ENCODE measurements around the gene NKX3-2.

DNA sequence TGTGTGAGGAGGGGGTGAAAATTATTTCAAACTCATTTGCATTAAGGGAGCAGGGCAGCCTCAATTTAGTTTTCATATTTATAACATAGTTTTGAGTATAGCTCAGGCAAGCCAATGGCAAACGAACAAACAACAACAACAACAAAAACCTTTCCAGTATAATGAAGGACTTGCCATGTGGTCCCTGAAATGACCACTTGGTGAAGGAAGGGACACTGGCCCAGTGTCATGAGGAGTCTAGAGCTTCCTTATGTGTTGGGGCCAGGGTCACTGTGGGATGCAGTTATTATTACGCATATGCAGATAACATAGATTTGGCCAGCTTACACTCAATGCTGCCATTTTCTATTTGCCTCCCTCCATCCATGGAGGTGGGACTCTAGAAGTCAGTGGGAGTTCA lies 23.3 kb downstream of the NKX3-2 start:
- TF ChIP-seq RAD21 (IDR thresholded peaks at IDR 0.05; ENCODE audit: low read depth): no peak
- TF ChIP-seq POLR2A (IDR thresholded peaks at IDR 0.05; ENCODE audit: borderline replicate concordance, extremely low read depth, insufficient read depth, insufficient read length): no peak
- no peak for TF ChIP-seq POLR2AphosphoS5 (IDR thresholded peaks at IDR 0.05; ENCODE audit: low read depth, low read length)
